HL-60 (cell line): ENCODE results near the gene ZAP70.

Experiments
- CTCF ChIP-seq: IDR thresholded peaks from one replicate; pipeline ENCODE4 v1.5.1; 2011; ENCODE audit warnings: low read length, control low read depth, inconsistent platforms; ENCODE audit not compliant: insufficient read depth
- POLR2AphosphoS5 ChIP-seq: IDR thresholded peaks from 2 replicates; pipeline ENCODE4 v1.6.1; 2012; ENCODE audit warnings: low read depth
- REST ChIP-seq: IDR thresholded peaks from 2 replicates; pipeline ENCODE4 v1.6.1; 2012; ENCODE audit warnings: low read depth; ENCODE audit not compliant: insufficient replicate concordance
- SPI1 ChIP-seq: IDR thresholded peaks from 2 replicates; pipeline ENCODE4 v1.6.1; 2012; ENCODE audit warnings: low read depth, mild to moderate bottlenecking, borderline replicate concordance

- TF ChIP-seq CTCF: no peak
- TF ChIP-seq REST: no peak
- no peak for TF ChIP-seq POLR2AphosphoS5
- TF ChIP-seq SPI1: no peak
Observed at GRCh38 chr2:97673182-97673914, 40.0 kb upstream of the ZAP70 start.
